ACHN (cell line): Measurements from ENCODE around the gene GHR.
A peak's percentile ranks its signal among the peaks of the same experiment; 100 is the strongest.

Experiments
- DNase-seq: peaks from one replicate; pipeline ENCODE4 v3.0.0-alpha.2; 2015
- in situ Hi-C: cut with HindIII; loops from 2 replicates; pipeline ENCODE4 v1.10.0; 2017; ENCODE audit warnings: low sequenced_read_pairs, low pct_ligation_motif_present, low pct_unique_long_range_greater_than_20kb

GHR gene

DNA sequence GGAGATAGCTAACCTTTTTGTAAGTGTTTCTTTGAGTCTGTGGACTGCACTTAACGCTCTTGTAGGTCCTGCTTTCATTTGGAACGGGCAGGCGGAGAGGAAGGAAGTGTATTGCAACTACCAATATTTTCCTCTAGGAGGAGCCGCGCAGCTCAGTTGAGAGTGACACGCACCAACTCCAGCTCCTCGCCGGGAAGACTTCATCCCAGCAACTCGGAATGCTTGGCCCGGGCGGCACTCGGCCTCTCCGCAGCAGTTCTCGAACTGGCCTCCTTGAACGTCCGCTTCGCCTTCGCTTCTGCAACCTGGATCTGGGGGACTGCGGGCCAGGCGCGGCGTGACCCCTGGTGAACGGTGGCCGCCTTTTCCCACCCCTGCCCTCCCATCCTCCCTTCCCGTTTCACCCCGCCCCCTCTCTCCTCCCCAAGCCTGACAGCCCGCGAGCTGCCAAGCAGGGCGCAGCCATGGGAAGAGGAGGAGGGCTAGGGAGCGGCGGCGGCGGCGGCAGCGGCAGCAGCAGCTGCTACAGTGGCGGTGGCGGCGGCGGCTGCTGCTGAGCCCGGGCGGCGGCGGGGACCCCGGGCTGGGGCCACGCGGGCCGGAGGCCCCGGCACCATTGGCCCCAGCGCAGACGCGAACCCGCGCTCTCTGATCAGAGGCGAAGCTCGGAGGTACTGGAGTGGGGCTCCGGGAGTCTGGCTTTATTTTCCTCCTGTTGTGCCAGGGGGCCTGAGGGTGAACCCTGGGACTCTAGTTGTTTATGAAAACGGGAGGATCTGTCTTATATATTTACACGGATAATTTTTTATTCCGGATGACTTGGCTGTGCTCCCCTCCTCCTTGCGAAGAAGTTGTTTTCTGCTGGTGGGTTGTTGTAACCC is at the start of gene GHR:
Gene GHR, plus strand, starts transcription at position 155 of the 881 bp plus-strand sequence. CDS start 142,436 bp downstream, outside the sequence.
- DNase-seq = peak; percentile 68
- in situ Hi-C loops = no loop called here

DNA sequence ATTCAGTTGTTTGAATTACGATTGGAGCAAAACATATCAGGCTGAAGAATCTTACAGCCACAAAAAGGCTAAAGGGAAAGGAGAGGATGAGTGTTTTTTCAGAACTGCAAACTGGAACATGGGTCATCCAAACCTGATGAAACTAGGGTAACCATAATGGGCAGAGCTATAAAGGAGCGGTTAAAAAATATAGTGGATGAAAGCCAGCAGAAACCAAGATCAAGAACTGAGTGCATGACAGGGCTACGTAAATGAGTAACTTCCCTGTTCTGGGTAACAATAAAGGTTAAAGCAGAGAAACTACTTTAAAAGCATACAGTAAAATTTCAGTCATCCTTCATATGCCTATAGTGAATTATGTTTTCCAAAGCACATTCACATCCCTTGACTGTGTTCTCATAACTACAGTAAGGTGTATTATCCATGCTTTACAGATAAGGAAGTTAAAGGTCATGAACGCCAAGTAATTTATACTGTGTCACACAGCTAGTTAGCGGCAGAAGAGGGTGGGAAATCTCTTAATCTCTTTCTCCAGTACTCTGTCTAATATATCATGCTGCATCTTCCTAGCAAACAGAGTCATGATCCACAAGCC is 48.5 kb upstream of the GHR start:
- in situ Hi-C loops = no loop called here
- no peak for DNase-seq

DNA sequence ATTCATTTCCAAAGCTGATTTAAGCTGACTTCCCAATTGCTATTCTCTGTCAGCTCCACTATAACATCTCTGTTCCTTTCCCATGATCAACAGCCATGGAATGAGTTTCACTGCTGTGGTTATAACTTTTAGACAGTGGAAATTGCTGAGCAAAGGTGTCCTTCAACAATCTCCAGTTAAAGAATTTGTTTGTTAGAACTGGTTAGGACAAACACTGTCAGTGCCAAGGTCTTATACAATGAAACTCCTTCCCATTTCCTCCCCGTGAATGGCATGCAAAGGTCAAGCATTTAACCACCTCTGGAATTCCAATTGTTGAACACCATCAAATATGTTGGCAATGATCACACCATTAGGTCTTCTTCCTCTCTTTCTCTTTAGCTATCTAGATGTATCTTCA is 45.7 kb upstream of the GHR start:
- DNase-seq = no peak
- in situ Hi-C loops = no loop called here

DNA sequence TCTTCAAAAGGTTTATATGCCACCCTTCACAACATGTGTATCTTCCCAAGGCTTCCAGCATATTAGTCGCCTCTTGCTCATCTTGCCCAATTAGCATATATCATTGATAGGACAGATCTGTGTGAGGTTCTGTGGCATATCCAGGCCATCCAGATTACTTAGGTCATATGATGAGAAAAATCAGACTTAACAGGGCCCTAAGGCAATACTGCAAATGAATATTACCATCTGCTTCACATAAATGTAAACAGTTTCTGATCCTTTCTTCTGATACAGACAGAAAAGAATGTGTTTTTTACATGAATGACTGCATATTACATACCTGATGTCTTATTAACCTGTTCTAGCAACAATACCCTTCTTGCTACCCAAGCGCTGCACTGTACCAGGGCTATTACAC is 41.3 kb upstream of the GHR start:
- in situ Hi-C loops = no loop called here
- DNase-seq = no peak

DNA sequence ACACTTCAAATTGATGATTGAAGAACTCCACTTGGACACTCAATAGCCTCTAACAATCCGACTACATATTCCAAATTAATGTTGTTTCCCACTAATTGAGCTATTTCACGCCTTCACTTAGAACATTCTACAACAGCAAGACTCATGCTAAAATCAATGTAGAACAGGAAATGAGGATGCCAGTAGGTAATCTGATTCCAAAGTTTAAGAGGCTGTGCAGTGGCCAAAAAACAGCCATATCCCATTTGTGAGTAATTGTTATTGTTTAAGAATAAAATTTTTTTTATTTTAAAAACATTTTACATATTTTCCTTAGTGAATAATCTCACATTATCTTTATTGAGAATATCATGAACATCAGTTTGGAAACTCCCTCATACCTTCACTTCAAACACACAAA is 35.7 kb upstream of the GHR start:
- in situ Hi-C loops = no loop called here
- no peak for DNase-seq

DNA sequence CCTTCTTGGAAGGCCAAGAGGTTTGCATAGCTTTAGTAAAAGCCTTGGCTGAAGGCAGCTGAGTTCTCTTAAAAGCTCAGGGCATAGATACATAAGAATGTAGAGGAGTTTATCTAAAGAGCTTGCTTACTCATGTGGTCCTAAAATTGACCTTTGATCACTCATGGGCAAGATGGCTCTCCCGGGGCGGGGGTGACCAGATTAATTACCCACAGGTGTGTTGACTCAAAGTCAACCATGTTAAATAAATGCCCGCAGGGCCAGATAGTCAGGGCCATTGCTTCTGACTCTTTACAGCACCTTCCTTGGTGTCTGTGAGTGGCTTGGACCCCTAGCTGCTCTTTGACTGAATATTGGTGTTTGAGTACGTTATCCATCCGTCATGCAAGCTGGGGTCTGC is 33.1 kb upstream of the GHR start:
- in situ Hi-C loops = no loop called here

DNA sequence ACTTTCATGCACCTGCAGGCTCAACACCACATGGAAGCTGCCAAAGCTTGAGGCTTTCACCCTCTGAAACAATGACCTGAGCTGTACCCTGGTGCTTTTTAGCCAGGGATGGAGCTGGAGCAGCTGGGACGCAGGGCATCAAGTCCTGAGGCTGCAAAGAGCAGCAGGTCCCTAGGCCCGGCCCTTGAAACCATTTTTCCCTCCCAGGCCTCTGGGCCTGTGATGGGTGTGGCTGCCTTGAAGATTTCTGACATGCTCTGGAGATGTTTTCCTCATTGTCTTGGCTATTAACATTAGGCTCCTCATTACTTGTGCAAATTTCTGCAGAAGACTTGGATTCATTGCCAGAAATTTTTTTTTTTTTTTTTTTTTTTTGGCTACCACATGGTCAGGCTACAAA is 30.3 kb upstream of the GHR start:
- DNase-seq = no peak

More for the DNA sequence above, 33.1 kb upstream of the GHR start:
- DNase-seq = no peak

DNA sequence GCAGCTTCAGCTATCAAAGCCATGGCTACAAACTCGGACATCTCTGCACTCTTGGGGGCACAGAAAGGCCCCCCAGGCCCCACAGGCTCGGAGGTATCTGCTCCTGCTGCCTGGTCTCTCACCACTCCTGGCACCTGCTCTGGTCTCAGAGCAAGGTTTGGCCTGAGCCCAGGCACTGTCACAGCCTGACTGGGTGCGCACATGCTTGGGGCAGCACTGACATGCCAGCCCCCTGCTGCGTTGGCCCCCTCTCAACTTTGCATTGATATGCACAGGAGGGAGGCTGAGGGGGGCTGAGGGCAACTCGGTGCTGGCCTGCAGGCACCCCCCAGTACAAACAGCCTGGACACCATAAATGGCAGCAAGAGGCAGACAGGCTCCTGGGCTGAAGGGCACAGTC is 27.1 kb upstream of the GHR start:
- in situ Hi-C loops = no loop called here
- DNase-seq = no peak

More for the DNA sequence above, 30.3 kb upstream of the GHR start:
- in situ Hi-C loops = no loop called here

DNA sequence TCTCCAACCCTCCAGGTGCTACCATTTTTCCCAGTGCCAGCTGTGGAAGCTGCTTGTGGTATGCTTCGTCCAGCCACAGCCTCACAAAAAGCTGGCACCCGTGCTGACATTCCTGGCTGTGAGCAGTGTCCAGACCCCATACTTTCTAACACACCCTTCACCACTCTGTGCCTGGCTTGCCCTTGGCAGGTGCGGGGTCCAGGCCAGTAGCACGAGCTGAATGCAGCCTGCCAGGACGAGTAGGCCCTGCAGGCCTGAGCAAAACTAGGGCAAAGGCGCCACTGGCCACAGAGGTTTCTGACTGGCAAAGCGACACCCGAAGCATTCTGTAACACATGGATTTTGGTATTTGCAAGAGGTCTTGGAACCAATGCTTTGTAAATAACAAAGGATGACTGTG is 26.0 kb upstream of the GHR start:
- in situ Hi-C loops = no loop called here
- DNase-seq = no peak

DNA sequence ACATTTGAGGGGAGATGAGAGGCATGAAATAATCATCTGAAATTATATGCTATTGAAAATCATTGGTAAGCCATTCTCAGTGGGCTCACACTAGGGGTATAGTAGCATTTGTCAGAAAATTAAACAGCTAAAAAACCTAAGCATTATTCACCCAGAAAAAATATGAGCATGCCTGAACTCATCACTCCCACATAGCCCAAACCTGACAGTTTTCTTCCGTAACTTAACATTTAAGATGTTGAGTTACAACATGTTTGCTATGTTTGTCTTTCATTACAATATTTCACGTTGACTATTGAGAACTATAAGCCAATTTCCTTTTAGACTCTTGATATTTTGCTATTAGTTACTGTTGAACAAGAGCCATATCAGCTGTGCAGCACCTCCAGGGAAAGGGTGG is 23.5 kb upstream of the GHR start:
- in situ Hi-C loops = no loop called here
- no peak for DNase-seq

DNA sequence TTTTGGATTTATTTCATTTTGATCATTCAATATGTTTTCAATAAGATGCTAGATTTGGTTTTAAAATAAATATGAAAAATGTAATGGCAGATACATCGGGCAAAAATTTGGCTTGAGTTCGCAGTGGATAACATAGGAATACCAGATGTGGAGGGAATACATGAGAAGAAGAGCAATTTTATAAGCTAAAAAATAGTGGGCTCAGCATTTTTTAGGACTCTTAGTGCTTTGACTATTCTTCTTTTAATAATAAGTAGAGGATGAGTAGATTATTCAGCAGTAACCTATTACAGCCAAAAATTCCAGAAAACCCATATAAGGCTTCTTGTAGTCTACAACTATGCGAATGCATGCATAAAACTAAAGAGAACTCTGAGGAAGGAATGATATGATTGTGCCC is 22.8 kb upstream of the GHR start:
- in situ Hi-C loops = no loop called here
- DNase-seq = no peak

DNA sequence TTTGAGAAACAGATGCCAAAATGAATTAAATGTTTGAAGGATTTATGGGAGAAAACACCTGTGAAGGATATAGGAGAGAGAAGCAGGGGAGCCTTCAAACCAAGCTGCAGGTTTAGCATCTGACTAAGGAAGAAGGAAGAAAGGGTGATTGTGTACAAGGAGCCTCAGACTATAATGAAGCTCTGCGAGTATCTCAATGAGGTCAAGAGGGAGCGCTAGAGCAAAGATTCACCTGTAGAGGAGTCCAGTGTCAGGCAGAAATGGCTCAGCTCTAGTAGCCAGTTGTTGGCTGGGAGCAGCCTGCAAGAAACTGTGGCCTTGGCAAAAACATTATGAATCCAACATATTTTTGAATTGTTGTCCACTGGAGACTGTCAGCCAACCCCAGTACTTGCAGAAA is 20.0 kb upstream of the GHR start:
- DNase-seq = no peak
- in situ Hi-C loops = no loop called here

DNA sequence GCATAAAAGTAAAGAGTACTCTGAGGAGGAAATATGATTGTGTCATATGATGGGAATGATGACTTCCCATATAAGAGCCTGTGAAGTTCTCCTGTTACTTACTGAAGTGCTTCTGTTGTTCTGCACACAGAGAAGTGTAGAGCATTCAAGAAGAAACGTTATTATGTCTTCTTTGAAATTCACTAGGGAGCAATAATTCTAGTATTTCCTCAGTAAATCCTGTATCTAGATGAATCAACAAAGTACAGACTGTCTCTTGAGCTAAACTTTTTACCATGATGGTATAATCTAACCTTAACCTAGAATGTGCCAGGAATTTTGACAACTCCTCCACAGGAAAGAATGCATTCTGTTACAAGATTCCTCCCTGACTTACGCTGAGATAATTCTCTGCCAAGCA is 18.9 kb upstream of the GHR start:
- no peak for DNase-seq
- in situ Hi-C loops = no loop called here

DNA sequence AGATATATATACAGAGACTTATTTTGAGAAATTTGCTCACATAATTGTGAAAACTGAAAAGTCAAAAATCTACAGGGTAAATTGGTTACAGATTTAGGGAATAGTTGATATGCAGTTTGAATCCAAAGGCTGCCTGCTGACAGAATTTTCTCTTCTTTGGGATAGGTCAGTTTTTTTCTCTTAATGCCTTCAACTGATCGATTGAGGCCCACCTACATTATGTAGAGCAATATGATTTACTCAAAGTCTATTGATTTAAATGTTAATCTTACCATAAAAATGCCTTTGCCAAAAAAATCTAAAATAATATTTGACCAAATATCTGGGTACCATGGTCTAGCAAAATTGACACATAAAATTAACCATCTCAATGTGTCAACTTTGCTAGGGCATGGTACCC is 3.9 kb upstream of the GHR start:
- DNase-seq = no peak
- in situ Hi-C loops = no loop called here

DNA sequence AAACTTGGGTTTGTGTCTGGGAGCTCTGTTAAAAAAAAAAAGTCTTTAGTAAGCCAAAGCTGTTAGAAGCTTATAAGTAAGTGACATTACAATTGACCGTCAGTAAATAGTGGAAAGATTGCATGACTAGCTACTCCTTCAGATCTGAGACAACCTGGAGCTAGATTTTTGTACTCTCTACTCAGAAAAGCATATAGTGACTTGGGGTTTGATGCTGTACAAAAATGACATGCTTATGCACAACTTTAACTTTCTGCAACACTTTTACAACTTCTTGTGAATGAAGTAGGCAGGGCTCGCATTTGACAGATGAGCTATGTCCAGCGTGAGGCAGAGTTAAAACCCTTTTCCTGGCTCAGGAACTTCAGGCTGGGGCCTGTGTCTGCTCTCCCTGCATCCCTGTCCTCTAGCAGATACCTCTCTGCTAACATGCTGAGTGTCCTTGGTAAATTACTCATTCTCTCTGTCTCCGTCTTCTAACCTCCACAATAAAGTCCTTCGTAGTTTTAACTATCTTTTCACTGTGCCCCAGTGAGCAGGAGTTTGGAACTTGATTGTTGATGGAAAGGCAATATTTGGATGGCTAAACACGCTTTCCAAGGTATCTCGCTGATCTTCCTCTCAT is 471 bp upstream of the GHR start:
- DNase-seq = no peak
- in situ Hi-C loops = no loop called here

DNA sequence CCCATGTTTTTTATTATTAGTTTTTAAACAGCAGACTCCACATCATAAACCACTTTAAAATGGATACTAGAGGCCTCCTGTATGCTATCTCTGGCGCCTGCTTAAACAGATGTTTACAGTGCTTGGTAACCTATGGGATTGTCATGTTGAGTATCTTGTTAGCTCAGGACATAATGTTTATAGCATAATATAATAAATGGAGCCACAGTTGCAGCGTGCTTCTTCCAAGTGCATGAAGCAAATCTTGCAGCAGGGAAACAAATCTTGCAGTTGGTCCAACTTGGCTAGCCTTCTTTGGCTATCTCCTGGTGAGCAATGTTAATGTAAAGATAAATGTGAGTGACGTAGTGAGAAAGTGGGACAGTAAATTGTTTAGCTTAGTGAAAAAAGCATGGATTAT is 2.8 kb downstream of the GHR start:
- no peak for DNase-seq
- in situ Hi-C loops = no loop called here

DNA sequence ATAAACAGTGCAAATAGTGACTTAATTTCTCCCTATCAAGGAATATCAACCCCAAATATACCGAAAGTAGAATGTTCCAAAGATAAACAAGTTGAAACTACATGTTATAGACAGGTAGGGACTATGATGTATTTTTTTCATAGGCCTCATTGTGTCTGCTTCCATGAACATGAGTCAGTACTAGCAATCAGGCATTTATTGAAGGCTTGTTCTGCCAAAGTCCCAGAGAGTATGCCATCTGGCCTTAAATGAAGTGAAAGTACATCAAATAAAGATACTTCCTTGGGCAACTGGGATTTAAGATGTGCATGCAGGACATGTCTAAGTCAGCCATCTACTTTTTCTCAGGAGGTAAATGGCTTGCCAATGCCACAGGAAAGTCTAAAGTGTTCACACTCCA is 6.5 kb downstream of the GHR start:
- in situ Hi-C loops = no loop called here
- DNase-seq = no peak

DNA sequence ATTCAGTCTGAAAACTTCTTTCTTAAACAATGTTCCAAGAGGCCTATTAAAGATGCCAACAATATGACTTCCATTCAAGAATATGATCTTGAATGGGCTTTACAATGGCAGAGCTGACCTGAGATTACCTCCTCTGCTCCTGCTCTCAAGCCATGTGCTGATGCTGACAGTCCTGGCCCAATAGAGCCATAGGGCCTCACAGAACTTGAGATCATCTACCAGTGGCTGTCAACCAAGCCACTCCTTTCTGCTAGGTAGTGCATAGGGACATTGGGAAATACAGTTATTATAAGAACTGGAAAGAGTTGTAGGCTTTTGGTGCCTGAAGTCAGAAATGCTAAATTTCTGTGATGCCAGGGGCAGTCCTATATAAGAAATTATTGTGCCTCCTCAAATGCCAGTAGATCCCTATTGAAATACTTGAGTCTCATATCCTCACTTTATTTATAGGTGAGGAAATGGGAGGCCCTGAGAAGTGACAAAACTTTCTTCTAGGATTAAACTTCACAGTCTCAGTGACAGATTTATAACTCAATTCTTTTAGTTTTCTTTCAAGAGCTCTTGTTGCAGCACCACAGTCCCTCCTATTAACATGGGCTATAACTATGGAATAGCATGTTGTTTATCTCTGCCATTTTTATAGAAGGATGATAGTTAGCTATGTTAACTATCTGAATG is 10.9 kb downstream of the GHR start:
- in situ Hi-C loops = no loop called here
- no peak for DNase-seq

DNA sequence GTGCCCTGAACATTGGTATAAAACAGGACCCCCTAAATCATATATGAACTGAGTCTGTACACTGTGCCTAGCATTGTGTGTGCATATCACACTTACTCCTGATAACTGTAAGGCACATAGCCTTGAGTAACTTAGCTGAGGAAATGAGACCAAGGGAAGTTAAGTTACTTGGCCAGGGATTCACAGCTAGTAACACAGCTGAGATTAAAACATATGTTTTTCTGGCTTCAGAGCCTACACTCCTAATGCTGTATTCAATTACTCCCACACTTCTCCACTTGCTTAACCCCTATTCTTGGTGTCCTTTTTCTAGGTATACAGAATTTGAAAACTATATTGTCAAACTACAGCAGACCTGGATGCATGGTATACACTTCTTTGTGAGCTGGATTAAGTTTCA is 12.8 kb downstream of the GHR start:
- in situ Hi-C loops = no loop called here
- DNase-seq = no peak
